NK-92 (cell line): ENCODE measurements around the gene STYXL2.

Experiments used
- DNase-seq: peaks from one replicate; lab custom pipeline; 2025; ENCODE audit not compliant: unreplicated experiment; lab: John Stamatoyannopoulos, UW

STYXL2 gene

GRCh38 chr1:167093846-167094516 lies at the start of gene STYXL2:
Gene STYXL2 (plus strand): TSS chr1:167094075. CDS start chr1:167094850, 775 bp downstream.
- no peak for DNase-seq

GRCh38 chr1:167051907-167052306 lies 42.0 kb upstream of the STYXL2 start:
- DNase-seq: no peak

GRCh38 chr1:167052389-167052788 lies 41.5 kb upstream of the STYXL2 start:
- DNase-seq: no peak

GRCh38 chr1:167054531-167054930 lies 39.3 kb upstream of the STYXL2 start:
- no peak for DNase-seq

- no peak for DNase-seq
These were observed 38.8 kb upstream of the STYXL2 start for GRCh38 chr1:167054946-167055630.

GRCh38 chr1:167056529-167057231 lies 37.2 kb upstream of the STYXL2 start:
- no peak for DNase-seq

GRCh38 chr1:167057241-167057688 lies 36.6 kb upstream of the STYXL2 start:
- DNase-seq: no peak

- no peak for DNase-seq
These were observed 34.6 kb upstream of the STYXL2 start for GRCh38 chr1:167059045-167059808.

GRCh38 chr1:167059809-167060107 lies 34.1 kb upstream of the STYXL2 start:
- DNase-seq: no peak

- no peak for DNase-seq
These were observed 33.5 kb upstream of the STYXL2 start for GRCh38 chr1:167060141-167061072.

- DNase-seq: no peak
These were observed 32.8 kb upstream of the STYXL2 start for GRCh38 chr1:167061073-167061464.

- no peak for DNase-seq
These were observed 29.3 kb upstream of the STYXL2 start for GRCh38 chr1:167064621-167065020.

- no peak for DNase-seq
These were observed 28.4 kb upstream of the STYXL2 start for GRCh38 chr1:167065471-167065870.

- DNase-seq: no peak
These were observed 27.3 kb upstream of the STYXL2 start for GRCh38 chr1:167066333-167067122.

- no peak for DNase-seq
These were observed 26.0 kb upstream of the STYXL2 start for GRCh38 chr1:167067904-167068303.

GRCh38 chr1:167068761-167069160 lies 25.1 kb upstream of the STYXL2 start:
- no peak for DNase-seq

- no peak for DNase-seq
These were observed 22.6 kb upstream of the STYXL2 start for GRCh38 chr1:167071286-167071685.

GRCh38 chr1:167076136-167076710 lies 17.7 kb upstream of the STYXL2 start:
- DNase-seq: no peak
